HG02973 (cell line): ENCODE results near the gene SUPT5H.
A peak's percentile ranks its signal among the peaks of the same experiment; 100 is the strongest.

Experiments used
- ATAC-seq: cut with Tn5 transposase; IDR thresholded peaks from one replicate; pipeline ENCODE4 v1.9.1; 2021; ENCODE audit warnings: moderate library complexity; ENCODE audit not compliant: unreplicated experiment

Gene SUPT5H

GRCh38 chr19:39409208-39410016 is 36.0 kb upstream of the SUPT5H start:
- ATAC-seq, result no peak

- ATAC-seq, result no peak
Measured at GRCh38 chr19:39410017-39410830, 35.2 kb upstream of the SUPT5H start.

GRCh38 chr19:39410831-39411080 is 34.6 kb upstream of the SUPT5H start:
- ATAC-seq, result no peak

- no peak for ATAC-seq
Measured at GRCh38 chr19:39411081-39411831, 34.1 kb upstream of the SUPT5H start.

- ATAC-seq, result peak; percentile 21
Measured at GRCh38 chr19:39411832-39412099, 33.6 kb upstream of the SUPT5H start.

- peak; percentile 43 for ATAC-seq
Measured at GRCh38 chr19:39412100-39412866, 33.1 kb upstream of the SUPT5H start, which contains the start of gene PLEKHG2. TSS of gene PLEKHG2 (plus strand) at chr19:39412669. CDS start at chr19:39414087, 1,418 bp downstream.

GRCh38 chr19:39412867-39413271 is 32.5 kb upstream of the SUPT5H start:
- ATAC-seq, result no peak

GRCh38 chr19:39413272-39413910 is 32.0 kb upstream of the SUPT5H start:
- no peak for ATAC-seq

GRCh38 chr19:39413911-39414608 is 31.3 kb upstream of the SUPT5H start:
- no peak for ATAC-seq

GRCh38 chr19:39415111-39416046 is 30.0 kb upstream of the SUPT5H start:
- no peak for ATAC-seq

GRCh38 chr19:39416152-39417120 is 28.9 kb upstream of the SUPT5H start:
- no peak for ATAC-seq

- no peak for ATAC-seq
Measured at GRCh38 chr19:39417463-39418181, 27.8 kb upstream of the SUPT5H start.

GRCh38 chr19:39419003-39419402 is 26.4 kb upstream of the SUPT5H start:
- no peak for ATAC-seq

GRCh38 chr19:39420769-39421168 is 24.6 kb upstream of the SUPT5H start:
- ATAC-seq, result no peak

GRCh38 chr19:39422020-39422419 is 23.4 kb upstream of the SUPT5H start:
- ATAC-seq, result no peak

- no peak for ATAC-seq
Measured at GRCh38 chr19:39423258-39424086, 21.9 kb upstream of the SUPT5H start.
